ENCODE data around the gene PEX7. TPM values are rescaled to one million over a fixed set of nuclear protein-coding genes. Genes with fewer than 3 reads are reported as not detected.
"Not testable (repeated sequence)": the region's sequence is repeated elsewhere in the genome, so short reads cannot be mapped to it uniquely, and the experiment has no call there.

PEX7 gene
- total RNA-seq, 1 donor from 2014 or later, result 11.7 TPM

DNA sequence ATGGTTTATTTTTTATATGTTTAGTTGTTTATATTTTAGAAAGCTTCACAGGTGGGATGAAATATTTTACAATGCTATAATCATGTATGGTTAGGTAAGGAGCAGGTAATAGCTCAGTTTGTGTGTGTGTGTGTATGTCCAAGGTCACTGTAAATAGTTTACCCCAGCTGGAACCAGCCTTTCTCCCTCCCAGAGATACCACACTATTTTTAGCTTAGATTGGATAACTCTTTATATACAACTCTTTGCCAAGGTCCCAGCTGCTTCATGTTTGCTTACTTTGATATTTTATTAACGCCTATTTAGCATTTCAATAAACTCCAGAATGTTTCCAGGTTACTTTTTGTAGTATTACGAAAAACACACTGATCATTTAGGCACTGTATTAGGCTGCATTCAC lies 1.8 kb upstream of the PEX7 start:
- peak; percentile 40 for ATAC-seq
- no peak for DNase-seq (ENCODE audit: missing footprints)
- intact Hi-C loops (cut with DNase I), result no loop called here

DNA sequence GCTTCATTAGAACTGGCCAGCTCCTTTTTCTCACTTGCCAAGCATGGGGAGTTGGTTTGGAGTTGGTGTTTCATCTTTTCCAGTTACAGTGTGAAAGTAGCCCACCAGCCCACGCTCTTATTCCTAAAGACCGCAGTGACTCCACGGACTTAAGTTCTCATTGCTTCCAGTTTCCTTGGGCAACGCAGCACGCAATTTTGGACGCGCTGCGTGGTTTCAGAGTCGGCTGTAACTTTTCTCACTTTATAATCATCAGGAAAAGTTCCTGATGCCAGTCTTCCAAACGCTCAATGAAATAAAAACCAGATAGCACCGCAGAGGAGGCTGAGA lies 381 bp upstream of the PEX7 start:
- no peak for DNase-seq (ENCODE audit: missing footprints)

DNA sequence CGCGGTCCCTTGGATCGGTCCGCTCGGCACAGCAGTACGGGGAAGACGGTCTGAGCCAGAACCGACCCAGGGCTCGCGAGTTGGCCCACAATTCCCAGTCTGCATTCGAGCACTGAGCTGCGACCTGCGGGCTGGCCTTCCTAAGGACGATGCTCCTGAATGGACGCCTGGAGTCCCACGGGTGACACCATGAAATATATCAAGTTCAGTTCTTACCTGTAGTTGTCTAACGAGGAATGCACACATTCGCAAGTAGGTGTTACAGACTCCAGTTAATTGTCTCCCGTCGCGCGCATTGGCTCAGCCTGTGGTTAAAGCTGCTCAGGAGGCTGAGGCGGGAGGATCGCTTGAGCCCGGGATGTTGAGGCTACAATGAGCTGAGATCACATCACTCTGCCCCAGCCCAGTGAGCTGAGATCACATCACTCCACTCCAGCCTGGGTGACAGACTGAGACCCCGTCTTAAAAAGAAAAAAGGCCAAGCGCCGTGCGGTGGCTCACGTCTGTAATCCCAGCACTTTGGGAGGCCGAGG lies 802 bp downstream of the PEX7 start:
- ATAC-seq, result no peak
- DNase-seq (ENCODE audit: missing footprints), result peak; percentile 79
- intact Hi-C loops (cut with DNase I), result loop anchor here (2.0 kb wide), 1 partner anchor 30 kb away; the partner anchor contains the start of gene MAP3K5

More for the DNA sequence above, 381 bp upstream of the PEX7 start:
- peak; percentile 1 for ATAC-seq
- intact Hi-C loops (cut with DNase I), result loop anchor here (2.0 kb wide), 1 partner anchor 29 kb away; the partner anchor contains the start of gene MAP3K5

DNA sequence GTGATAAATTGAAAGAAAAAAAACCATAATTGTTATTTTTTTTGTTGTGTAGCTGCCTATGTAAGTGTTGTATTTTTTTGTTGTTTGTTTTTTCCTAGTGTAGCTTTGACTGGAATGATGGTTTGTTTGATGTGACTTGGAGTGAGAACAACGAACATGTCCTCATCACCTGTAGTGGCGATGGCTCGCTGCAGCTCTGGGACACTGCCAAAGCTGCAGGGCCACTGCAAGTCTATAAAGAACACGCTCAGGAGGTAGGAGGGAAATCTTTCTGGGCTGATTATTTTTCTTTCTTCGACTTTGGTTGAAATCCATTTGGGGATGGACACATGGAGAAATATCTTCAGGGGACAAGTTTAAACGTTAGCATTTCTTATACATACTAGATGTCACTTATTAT lies 3.8 kb downstream of the PEX7 start:
- DNase-seq (ENCODE audit: missing footprints) (no peak), ATAC-seq (no peak)
- intact Hi-C loops (cut with DNase I), result no loop called here

DNA sequence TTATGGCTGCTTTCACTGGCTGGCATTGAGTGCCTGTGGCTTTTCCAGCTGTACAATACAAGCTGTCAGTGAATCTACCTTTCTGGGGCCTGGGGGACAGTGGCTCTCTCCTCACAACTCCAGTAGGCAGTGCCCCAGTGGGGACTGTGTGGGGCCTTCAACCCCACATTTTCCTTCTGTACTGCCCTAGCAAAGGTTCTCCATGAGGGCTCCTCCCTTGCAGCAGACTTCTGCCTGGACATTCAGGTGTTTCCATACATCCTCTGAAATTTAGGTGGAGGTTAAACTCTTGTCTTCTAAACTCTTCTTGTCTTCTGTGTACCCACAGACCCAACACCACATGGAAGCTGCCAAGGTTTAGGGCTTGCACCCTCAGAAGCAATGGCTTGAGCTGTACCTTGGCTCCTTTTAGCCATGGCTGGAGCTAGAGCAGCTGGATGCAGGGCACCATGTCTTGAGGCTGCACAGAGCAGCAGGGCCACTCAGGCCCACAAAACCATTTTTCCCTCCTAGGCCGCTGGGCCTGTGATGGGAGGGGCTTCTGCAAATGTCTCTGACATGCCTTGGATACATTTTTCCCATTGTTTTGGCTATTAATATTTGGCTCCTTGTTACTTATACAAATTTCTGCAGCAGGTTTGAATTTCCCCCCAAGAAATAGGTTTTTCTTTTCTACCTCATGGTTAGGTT lies 9.6 kb downstream of the PEX7 start:
- ATAC-seq (no peak), DNase-seq (ENCODE audit: missing footprints) (no peak)
- intact Hi-C loops (cut with DNase I), result loop anchor here (10.0 kb wide), 1 partner anchor 813 kb away; no protein-coding TSS in a partner anchor

DNA sequence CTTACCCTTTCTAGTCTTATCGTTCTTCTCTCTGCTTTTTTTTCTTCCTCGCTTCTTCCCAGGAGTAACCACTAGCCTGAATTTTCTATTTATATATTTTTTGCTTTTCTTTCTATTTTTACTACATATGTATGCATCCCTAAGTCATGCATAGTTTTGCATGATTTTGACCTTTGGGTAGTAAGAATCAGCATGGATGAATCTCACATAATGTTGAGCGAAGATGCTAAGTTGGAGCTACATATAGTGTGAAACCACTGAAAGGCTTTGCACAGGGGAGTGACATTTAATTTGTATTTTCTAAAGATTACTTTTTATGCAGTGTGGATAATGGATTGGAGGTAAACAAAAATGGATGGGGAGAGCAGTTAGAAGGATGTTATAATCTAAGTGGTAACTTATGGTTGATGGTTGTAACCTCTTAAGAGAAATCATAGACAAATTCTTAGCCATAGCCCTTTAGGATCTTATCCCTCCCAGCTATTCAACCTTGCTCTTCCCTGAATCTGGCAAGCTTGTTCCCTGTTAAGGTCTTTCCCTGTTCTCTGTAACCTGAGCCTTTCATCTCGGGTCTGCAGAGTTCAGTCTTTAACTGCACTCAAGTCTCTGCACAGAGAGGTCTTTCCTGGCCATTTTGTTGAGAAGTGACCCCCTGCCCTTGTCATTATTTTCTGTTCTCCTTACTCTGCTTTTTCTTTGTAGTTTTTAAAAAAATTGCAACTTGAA lies 18.0 kb downstream of the PEX7 start:
- DNase-seq (ENCODE audit: missing footprints) (no peak), ATAC-seq (no peak)
- intact Hi-C loops (cut with DNase I), result loop anchor here (5.0 kb wide), 1 partner anchor 127 kb away; no protein-coding TSS in a partner anchor

DNA sequence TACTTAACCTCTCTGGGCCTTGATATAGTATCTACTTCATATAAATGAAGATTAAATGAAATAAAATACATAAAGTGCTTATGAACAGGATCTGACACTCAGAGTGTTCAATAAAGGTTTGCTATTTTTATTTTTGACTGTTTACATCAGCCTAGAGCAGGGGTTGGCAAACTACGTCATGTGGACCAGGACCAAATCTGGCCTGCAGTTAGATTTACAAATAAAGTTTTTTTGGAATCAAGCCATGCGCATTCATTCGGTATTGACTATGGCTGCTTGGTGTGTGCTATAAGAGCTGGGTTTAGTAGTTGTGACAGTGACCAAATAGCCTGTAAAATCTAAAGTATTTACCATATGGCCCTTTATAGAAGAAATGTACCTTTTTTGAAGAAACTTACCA lies 20.8 kb downstream of the PEX7 start:
- intact Hi-C loops (cut with DNase I), result loop anchor here (5.0 kb wide), 1 partner anchor 124 kb away; no protein-coding TSS in a partner anchor
- no peak for DNase-seq (ENCODE audit: missing footprints)
- ATAC-seq, result no peak

DNA sequence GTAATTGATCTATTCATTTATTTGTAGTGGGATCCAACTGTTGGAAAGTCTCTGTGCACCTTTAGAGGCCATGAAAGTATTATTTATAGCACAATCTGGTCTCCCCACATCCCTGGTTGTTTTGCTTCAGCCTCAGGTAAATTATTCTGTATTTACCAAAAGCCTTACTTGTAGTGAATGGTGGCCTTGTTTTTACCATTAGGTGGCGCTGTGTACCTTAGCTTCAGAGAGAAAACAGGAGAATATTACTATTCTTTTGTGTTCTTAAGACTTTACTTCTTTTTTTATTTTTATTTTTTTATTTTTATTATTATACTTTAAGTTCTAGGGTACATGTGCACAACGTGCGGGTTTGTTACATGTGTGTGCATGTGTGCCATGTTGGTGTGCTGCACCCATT lies 23.7 kb downstream of the PEX7 start:
- intact Hi-C loops (cut with DNase I), result loop anchor here (5.0 kb wide), 1 partner anchor 166 kb away; no protein-coding TSS in a partner anchor
- ATAC-seq (no peak), DNase-seq (ENCODE audit: missing footprints) (no peak)

DNA sequence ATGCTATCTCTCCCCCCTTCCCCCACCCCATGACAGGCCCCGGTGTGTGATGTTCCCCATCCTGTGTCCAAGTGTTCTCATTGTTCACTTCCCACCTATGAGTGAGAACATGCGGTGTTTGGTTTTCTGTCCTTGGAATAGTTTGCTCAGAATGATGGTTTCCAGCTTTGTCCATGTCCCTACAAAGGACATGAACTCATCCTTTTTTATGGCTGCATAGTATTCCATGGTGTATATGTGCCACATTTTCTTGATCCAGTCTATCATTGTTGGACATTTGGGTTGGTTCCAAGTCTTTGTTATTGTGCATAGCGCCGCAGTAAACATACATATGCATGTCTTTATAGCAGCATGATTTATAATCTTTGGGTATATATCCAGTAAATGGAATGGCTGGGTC lies 24.1 kb downstream of the PEX7 start:
- intact Hi-C loops (cut with DNase I), result loop anchor here (5.0 kb wide), 1 partner anchor 166 kb away; no protein-coding TSS in a partner anchor
- ATAC-seq; DNase-seq (ENCODE audit: missing footprints): not testable (repeated sequence)

DNA sequence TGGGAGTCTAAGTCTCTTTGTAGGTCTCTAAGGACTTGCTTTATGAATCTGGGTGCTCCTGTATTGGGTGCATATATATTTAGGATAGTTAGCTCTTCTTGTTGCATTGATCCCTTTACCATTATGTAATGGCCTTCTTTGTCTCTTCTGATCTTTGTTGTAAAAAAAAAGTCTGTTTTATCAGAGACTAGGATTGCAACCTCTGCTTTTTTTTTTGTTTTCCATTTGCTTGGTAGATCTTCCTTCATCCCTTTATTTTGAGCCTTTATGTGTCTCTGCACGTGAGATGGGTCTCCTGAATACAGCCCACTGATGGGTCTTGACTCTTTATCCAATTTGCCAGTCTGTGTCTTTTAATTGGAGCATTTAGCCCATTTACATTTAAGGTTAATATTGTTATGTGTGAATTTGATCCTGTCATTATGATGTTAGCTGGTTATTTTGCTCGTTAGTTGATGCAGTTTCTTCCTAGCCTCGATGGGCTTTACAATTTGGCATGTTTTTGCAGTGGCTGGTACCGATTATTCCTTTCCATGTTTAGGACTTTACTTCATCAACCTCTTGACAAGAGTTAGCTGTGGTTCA lies 27.7 kb downstream of the PEX7 start:
- ATAC-seq; DNase-seq (ENCODE audit: missing footprints): not testable (repeated sequence)
- intact Hi-C loops (cut with DNase I), result loop anchor here (5.0 kb wide), 1 partner anchor 162 kb away; no protein-coding TSS in a partner anchor

DNA sequence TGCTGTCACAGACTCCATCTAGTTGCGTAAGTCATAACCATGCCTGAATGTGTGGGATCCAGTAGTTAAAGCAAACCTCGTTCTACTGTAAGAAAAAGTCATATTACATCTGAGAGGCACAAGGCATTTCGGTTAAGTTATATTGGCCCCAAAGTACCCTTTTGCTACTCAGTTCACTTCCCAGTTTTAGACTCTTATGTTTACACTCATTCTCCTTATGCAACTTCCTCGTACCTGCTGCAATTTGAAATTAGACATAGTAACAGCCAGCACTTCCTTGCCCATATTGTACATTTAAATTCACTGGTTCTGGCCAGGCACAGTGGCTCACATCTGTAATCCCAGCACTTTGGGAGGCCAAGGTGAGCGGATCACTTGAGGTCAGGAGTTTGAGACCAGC lies 37.0 kb downstream of the PEX7 start:
- no peak for ATAC-seq
- intact Hi-C loops (cut with DNase I), result no loop called here

DNA sequence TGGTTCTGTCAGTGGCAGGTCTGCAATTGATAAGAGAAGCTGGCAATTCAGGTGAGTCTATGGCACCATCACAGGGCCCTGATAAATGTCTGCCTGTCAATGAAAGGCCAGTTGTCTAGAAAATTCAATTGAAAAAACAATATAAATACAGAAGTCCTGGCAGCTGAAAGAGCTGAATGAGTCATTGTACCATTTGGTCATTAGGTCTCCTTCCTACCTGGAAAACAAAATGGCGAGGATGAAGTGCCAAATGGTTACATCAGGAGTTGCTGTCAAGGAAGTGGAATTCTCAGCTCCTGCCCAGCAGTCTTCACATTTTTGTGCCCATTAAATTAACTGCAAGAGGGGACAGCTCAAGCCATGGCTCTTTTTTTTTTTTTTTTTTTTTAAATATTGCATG lies 37.7 kb downstream of the PEX7 start:
- intact Hi-C loops (cut with DNase I), result no loop called here
- no peak for DNase-seq (ENCODE audit: missing footprints)
- ATAC-seq, result no peak

More for the DNA sequence above, 37.0 kb downstream of the PEX7 start:
- no peak for DNase-seq (ENCODE audit: missing footprints)

DNA sequence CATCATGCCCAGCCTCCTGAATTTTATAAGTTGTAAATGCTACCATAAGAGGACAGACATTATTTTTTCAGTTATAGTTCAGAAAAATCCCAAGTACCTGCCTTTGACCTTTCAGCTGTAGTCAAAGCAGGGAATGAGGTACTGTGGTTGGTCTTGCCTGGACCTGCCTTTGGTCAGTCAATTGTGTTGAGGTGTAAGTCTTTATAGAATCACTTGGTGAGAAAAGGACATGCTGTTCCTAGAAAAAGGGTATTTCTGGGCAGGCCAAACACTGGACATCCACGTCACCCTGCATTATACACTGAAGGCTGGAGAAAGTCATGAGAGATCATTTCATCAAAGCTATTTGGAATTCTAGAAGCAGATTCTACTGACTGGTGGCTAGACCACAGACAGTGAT lies 40.3 kb downstream of the PEX7 start:
- intact Hi-C loops (cut with DNase I), result no loop called here
- ATAC-seq, result no peak
- DNase-seq (ENCODE audit: missing footprints), result no peak

DNA sequence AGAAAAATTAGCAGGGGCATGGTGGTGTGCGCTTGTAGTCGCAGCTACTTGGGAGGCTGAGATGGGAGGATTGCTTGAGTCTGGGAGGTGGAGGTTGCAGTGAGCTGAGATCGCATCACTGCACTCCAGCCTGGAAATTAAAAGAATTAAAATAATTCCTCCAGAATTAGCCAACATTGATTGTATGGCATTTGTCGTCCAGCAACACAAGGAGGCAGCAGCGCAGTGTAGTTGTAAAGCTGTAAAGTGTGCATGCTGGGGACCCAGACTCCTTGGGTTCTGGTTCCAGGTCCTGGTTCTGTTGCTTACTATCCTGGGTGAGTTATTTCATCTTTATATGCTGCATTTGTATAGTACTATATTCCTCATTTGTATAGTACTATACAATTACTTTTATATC lies 41.4 kb downstream of the PEX7 start:
- ATAC-seq (no peak), DNase-seq (ENCODE audit: missing footprints) (no peak)
- intact Hi-C loops (cut with DNase I), result no loop called here

DNA sequence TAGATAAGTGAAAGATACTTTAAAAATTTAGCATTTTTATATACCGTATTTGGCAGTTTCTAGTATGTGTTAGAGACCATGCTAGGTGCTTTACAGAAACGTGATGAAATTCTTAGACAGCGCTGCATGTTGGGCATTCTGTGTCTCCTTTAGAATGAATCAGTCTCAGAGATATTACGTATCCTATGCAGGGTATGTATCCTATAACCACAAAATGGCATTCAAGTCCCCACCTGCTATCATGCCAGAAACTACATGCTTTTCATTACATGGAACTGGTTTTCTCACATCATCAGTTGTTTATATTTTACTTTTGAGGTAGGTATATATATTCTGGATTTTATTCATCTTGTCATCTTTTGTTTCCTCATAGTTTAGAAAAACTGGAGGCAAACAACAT lies 42.3 kb downstream of the PEX7 start:
- DNase-seq (ENCODE audit: missing footprints) (no peak), ATAC-seq (no peak)
- intact Hi-C loops (cut with DNase I), result no loop called here

DNA sequence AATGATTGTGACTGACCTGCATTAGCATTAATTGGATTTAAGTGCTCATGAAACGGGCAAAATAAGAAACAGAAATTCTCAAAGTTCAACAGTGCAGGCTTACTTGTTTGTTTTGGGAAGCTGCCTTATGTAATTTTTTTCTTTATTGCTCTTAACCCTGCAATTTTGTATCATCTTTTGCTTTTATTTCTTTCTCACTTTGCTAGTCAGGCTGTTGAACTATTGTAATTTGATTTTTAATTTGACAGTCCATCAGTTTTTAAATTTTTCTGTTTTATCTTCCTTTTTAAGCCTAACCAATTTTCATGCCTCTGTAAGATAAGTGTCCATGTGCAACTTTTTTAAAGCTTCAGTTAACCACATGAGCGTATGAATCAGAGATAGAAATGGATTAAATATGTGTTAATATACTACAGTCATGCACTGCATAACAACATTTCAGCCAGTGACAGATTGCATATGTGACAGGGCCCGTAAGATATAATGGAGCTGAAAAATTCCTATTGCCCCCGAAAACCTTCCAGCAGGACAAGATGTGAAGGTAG lies 44.6 kb downstream of the PEX7 start:
- DNase-seq (ENCODE audit: missing footprints), result no peak
- intact Hi-C loops (cut with DNase I), result no loop called here
- ATAC-seq, result no peak

DNA sequence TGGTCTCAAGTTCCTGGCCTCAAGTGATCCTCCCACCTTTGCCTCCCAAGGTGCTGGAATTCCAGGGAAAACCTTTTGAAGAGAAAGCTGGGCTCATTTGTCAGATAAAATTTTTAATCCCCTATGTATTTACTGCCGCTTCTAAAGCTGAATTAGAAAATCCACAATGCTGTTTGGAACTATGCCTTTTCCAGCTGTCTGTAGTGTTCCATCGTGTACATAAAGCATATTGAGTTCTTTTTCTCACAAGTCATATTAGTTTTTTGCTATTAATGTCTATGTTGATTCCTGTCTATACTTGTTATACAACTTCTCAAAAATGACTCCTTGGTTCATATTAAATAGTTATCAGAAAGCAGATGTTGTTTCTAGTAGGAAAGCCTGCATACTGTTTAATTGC lies 47.1 kb downstream of the PEX7 start:
- ATAC-seq (no peak), DNase-seq (ENCODE audit: missing footprints) (no peak)
- intact Hi-C loops (cut with DNase I), result no loop called here

DNA sequence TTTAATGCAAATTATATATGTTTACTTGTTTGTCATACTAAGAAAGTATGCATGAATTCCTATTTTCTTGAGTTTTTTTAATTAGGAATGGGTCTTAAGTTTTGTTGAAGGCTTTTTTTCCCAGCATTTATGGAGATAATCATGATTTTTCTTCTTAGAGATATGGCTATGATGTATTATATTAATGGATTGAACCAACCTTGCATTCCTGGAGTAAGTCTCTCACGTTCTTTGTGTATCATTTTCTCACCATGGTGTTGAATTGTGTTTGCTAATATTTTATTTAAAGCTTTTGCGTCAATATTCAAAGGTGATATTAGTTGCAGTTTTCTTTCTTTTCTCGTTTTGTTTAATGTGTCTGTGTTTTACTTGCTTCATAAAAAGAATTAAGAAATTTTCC lies 51.4 kb downstream of the PEX7 start:
- ATAC-seq (no peak), DNase-seq (ENCODE audit: missing footprints) (no peak)

DNA sequence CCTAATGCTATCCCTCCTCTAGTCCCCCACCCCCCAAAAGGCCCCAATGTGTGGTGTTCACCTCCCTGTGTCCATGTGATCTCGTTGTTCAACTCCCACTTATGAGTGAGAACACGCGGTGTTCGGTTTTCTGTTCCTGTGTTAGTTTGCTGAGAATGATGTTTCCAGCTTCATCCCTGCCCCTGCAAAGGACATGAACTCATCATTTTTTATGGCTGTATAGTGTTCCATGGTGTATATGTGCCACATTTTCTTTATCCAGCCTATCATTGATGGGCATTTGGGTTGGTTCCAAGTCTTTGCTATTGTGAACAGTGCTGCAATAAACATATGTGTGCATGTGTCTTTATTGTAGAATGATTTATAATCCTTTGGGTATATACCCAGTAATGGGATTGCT lies 54.1 kb downstream of the PEX7 start:
- intact Hi-C loops (cut with DNase I); DNase-seq (ENCODE audit: missing footprints); ATAC-seq: not testable (repeated sequence)

More for the DNA sequence above, 51.4 kb downstream of the PEX7 start:
- intact Hi-C loops (cut with DNase I), result no loop called here
